ENCODE measurements around the gene FAM110A.

DNA sequence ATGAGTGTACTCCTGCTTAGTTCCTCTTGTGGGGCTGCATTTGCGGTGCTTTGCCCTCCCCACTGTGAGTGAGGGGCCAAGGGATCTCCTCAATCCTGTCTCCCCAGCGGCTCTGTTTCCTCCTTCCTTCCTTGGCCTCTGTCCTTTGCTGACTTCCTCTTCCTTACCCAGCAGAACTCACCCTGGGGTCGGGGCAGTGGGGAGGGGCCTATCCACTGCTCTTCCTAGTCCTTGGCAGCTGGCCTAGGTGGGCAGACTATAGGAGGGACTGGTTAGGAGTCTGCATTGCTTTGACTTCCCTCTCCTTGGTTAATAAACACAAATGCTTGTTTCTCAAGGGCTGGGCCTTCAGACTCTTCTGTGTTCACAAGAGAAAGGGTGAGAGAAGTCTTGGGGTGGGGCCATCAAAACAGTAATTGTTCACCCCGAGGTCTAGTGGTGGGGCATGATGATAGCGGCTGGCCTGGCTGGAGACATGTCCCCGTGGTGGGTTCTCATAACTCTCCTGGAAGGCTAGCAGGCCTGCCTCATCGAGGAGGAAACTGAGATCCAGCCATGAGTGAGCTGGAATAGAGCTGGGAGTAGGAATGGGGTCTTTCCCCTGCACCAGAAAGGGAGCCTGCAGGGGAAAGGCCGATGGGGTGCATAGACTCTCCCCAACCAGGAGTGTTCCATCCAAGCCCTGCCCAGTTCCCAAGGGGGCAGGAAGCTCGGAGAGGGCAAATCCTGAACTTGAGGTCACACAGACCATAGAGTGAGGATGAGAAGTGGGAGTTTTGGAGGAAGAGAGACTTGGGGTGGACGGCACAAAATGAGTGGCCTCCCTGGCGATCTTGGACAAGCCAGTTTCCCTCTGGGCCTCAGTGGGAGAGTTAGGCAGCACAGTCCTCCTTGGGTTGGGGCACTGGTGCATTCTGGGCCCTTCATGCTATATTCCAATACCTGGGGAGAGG is 12.7 kb downstream of the FAM110A start:
- TF ChIP-seq, protein P1, sequence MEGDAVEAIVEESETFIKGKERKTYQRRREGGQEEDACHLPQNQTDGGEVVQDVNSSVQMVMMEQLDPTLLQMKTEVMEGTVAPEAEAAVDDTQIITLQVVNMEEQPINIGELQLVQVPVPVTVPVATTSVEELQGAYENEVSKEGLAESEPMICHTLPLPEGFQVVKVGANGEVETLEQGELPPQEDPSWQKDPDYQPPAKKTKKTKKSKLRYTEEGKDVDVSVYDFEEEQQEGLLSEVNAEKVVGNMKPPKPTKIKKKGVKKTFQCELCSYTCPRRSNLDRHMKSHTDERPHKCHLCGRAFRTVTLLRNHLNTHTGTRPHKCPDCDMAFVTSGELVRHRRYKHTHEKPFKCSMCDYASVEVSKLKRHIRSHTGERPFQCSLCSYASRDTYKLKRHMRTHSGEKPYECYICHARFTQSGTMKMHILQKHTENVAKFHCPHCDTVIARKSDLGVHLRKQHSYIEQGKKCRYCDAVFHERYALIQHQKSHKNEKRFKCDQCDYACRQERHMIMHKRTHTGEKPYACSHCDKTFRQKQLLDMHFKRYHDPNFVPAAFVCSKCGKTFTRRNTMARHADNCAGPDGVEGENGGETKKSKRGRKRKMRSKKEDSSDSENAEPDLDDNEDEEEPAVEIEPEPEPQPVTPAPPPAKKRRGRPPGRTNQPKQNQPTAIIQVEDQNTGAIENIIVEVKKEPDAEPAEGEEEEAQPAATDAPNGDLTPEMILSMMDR (IDR thresholded peaks at IDR 0.05; ENCODE audit: low read depth, low read length, poor library complexity, severe bottlenecking): no peak
- TF ChIP-seq EZH2phosphoT487 (IDR thresholded peaks at IDR 0.05; ENCODE audit: borderline replicate concordance, low read length): no peak
